Right hindlimb (tissue), 1 donor: Measurements from ENCODE around the gene PNISR.

Experiments used
- DNase-seq: peaks from one replicate; pipeline ENCODE4 v3.0.0-alpha.2; 2018

PNISR gene

DNA sequence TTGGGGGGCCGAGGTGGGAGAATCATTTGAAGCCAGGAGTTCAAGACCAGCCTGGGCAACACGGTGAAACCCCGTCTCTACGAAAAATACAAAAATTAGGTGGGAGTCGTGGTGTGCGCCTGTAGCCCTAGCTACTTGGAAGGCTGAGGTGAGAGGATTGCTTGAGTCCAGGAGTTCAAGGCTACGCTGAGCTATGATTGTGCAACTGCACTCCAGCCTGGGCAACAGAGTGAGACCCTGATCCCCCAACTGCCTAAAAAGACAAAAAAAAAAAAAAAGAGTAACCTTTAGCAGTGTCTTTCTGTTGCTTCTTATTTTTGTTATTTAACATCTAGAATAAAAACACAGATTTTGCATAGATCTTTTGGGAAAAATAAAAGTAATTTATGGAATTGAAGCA is 18.0 kb downstream of the PNISR start:
- no peak for DNase-seq

- no peak for DNase-seq
Measured at GRCh38 chr6:99402448-99402847, 22.7 kb downstream of the PNISR start.

- DNase-seq = no peak
Measured at GRCh38 chr6:99397287-99397686, 27.8 kb downstream of the PNISR start.

DNA sequence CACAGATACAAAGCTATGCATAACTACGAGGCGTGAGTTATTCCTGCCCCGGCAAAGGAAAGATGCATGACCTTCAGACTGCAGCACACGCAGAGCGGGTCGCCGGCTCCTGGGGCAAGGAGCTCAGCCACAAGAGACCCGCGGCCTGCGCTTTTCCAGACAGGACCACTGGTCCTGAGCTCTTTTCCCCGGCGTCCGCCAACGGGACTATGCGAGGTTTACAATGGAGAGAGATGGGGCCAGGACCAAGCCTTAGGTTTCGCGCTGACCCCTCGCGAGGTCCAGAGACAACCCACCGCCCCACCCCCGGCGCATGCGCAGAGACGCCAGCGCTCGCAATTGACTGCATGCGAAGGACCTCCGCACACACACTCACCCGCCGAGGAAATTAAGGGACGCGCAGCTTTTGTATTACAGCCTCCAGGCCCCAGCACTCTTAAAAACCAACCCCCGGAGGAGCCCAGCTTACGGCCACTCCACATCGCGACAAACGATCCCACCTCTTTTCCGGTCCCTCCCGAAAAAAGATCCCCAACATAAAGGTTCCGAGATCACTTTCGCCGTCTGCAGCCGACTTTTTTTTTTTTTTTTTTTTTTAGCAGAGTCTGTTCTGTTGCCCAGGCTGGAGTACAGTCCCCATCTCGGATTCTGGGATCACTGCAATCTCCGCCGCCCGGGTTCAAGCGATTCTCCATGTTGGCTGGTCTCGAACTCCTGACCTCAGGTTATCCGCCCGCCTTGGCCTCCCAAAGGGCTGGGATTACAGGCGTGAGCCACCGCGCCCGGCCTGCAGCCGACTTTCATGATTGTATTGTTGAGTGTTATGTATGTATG is 31.2 kb downstream of the PNISR start, which contains the start of gene COQ3:
TSS of gene COQ3 (minus strand) at position 498 of the 834 bp plus-strand sequence. CDS start at position 482, 16 bp downstream.
- peak; percentile 89 for DNase-seq

- no peak for DNase-seq
Measured at GRCh38 chr6:99393366-99393697, 31.8 kb downstream of the PNISR start.

- DNase-seq = no peak
Measured at GRCh38 chr6:99390896-99391295, 34.2 kb downstream of the PNISR start.

DNA sequence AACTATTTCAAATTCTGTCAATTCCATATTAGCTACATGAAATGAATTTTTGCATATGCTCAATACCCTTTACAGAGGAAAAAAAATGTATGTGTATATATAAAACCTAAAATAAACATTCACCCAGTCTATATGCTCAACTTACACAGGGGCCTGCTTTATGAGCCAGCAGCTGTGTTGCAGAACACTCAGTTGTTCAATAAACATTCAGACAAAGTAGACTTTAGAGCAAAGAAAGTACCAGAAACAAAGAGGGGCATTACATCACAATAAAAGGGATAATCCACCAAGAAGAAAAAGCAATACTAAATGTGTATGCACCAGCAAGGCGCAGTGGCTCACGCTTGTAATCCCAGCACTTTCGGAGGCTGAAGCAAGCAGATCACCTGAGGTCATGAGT is 40.6 kb downstream of the PNISR start:
- DNase-seq = no peak

DNA sequence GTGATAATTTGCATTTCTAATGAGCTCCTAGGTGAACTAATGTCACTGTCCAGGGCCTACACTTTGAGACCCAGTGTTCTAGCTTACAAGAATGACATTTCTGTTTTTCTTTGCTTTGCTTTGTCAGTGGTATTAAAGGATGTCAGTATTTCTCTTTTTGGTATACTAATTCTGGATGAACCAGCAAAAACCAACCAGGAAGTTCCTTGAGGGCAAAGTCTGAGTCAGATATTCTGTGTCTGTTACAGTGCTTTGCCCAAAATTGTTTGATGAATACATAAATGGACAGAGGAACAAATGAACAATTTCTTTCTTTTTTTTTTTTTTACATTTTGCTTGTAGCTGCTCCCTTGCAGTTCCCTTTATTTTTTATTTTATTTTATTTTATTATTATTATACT is 46.5 kb downstream of the PNISR start:
- DNase-seq = no peak

DNA sequence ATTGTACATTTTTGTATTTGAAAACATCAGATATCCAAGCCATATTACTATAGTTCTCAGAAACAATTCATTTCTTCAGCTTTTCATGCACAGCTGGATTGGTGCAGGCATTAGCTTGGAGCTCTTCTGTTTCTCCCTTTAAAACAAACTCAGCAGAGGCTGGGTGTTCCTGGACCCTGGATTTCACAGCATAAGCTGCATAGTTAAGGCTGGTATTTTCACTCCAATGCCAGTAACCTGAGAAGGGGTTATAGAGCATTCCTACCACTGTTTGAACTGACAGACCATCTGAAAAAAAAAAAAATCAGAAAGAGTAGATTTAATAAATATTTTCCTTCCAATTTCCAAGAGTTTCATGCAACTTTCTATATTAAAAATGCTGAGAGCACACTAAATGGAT is 55.6 kb downstream of the PNISR start:
- DNase-seq = no peak

DNA sequence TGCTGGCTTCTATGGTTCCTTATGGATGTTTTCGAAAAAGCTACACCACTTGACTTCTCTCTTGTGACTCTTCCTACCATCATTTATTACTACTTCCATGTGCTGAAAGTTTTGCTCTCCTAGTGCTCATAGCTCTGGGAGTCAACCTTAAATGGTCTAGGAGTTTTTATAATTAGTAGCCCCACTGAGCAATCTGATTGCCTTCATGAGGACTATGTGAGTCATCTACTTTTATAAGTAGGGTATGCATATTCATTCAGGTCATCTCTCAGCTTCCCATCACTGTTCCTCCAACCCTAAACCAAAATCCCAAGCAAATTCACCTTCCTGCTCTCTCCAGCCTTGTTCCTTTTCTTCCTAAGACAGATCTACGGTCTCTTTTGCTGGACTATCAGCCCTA is 58.3 kb downstream of the PNISR start:
- DNase-seq = no peak

DNA sequence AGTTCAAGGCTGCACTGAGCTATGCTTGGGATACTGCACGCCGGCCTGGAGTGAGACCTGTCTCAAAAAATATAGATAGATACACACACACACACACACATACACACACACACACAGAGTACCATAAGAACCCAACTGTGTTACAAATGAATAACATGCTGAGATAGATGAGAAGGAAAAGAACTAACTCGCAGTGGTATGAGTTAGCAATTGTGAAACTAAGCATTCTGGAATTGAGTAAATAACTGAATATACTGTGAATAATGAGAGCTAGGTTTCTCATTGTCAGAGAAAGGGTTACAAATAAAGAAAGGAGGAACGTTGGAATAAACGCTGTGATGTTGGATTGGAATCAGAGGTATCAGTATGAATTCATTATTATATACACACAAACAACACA is 61.1 kb downstream of the PNISR start:
- no peak for DNase-seq

GRCh38 chr6:99362678-99363268 is 62.3 kb downstream of the PNISR start:
- DNase-seq = no peak

DNA sequence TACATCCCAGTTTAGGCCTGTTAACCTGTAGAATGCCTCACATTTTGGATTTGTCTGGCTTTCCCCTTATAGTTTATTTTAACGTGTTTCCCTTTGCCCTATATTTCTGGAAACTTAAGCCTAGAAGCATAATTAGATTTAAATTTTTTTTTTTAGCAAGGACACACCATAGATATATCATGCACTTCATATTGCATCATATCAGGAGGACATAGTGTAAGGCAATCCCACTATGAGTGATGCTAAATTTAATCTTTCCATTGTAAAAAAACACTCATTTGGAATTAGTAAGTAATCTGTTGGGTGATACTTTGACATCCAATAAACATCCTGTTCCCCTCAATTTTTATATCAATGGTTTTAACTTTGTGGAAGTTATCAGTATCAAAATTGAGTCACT is 65.3 kb downstream of the PNISR start:
- no peak for DNase-seq

DNA sequence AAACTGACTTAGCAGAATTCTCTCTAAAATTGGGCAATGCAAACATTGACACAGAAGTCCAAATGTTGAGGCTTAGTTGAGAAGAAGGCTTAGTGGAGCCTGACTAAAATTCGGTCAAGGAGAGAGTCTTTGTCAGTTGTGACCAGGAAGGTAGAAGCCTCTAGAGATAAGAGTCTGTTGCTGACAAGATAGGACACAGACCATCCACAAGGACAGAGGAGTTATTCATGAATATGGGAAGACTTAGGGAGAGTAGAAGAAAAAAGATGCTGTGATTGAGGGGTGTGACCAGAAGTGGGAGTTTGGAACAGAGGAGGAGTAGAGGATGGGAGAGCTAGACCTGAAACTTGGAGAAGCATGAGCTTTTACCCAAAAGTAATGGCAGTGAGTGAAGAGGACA is 68.5 kb downstream of the PNISR start:
- DNase-seq = no peak

GRCh38 chr6:99354983-99355382 is 70.1 kb downstream of the PNISR start:
- DNase-seq = no peak

DNA sequence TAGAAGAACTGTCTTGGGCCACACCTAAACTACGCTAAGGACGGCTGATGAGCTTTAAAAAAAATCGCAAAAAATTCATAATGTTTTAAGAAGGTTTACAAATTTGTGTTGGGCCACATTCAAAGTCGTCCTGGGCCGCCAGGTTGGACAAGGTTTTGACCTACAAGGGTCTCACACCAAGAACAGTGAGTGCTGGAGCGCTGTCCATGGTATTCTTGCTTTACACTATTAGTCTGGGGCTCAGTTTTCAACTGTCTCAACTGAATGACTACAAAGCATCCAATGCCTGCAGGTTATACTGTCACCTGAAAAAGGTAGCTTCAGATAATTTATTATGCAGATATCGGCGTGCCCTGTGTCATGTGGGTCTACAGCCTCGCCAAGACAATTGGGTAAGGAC is 72.0 kb downstream of the PNISR start:
- no peak for DNase-seq

GRCh38 chr6:99350573-99350972 is 74.5 kb downstream of the PNISR start:
- DNase-seq = no peak

GRCh38 chr6:99349171-99350141 is 75.7 kb downstream of the PNISR start, which contains the start of gene FAXC:
FAXC (minus strand) TSS chr6:99349674; CDS start chr6:99349372, 302 bp downstream.
- DNase-seq = peak; percentile 57

DNA sequence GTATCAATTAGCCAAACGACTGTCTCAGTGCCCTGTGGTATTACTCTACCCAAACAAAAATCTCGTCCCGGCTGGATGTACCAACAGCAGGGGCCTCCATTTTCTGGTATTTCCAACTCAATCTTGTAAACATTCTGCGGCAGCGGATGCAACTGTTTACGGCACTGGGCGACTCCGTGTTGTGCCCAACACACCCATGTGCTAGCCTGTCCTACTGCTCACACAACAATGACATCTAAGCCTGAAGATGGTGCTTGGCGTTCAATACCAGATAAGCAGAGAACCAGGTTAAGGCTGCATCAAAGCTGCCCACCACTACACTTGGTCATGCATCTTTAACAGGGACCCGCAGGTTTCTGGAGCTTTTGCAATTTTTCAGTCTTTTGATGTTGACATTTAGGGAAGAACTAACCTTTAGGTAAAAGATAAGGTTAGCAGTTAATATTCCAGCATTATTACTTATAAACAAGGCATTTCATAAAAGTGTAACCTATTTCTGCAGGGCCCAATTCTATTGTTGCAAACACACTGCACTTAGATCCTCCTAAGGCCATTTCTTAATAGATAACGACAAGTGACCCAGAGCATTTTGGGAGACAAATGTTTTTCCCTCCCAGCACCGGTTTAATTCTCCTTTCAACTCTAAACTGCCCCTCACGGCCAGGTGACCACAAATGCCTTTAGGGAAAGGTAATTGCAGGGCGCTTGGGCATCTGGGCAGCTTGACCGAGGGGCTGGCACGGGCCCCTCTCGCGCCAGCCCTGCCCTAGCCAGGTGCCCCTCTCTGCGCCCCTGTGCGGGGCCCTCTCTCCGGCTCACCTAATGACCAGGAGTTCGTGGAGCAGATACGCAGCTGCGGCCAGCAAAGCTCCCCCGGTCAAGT is 76.6 kb downstream of the PNISR start:
- no peak for DNase-seq
